Aorta (tissue), 5 donors: Measurements from ENCODE around the gene BTK. TPM values are rescaled to one million over a fixed set of nuclear protein-coding genes. Genes with fewer than 3 reads are reported as not detected.

Source experiments
- ATAC-seq: fragments of 200-7000 bp; cut with Tn5 transposase; one replicate; pipeline ENCODE4 v1.9.1; 2022; ENCODE audit warnings: moderate library complexity; ENCODE audit not compliant: low FRiP score
- DNase-seq, 2 donors: peaks; one replicate each; pipeline ENCODE4 v3.0.0-alpha.2; 2020
- H3K27ac ChIP-seq, 2 donors: one replicate each; pipeline ENCODE4 v1.5.1; 2013; ENCODE audit warnings: low read length in 2 of 2, mild to moderate bottlenecking in 2 of 2, moderate library complexity in 2 of 2, control low read depth in 1 of 2, inconsistent platforms in 1 of 2, low read depth in 1 of 2
- H3K27me3 ChIP-seq, 2 donors: one replicate each; pipeline ENCODE4 v1.6.1; 2013; ENCODE audit warnings: control low read depth in 1 of 2, low read length in 1 of 2, mild to moderate bottlenecking in 1 of 2, moderate library complexity in 1 of 2; ENCODE audit not compliant: insufficient read depth in 2 of 2, control insufficient read depth in 1 of 2
- H3K36me3 ChIP-seq, 2 donors: one replicate each; pipeline ENCODE4 v1.6.1; 2013; ENCODE audit warnings: control low read depth in 1 of 2, low read length in 1 of 2, mild to moderate bottlenecking in 1 of 2; ENCODE audit not compliant: insufficient read depth in 2 of 2, control insufficient read depth in 1 of 2
- H3K4me1 ChIP-seq, 2 donors: one replicate each; pipeline ENCODE4 v1.6.1; 2013; ENCODE audit warnings: low read length in 2 of 2, control low read depth in 1 of 2, mild to moderate bottlenecking in 1 of 2, moderate library complexity in 1 of 2; ENCODE audit not compliant: insufficient read depth in 2 of 2, control insufficient read depth in 1 of 2
- H3K4me3 ChIP-seq, 2 donors: one replicate each; pipeline ENCODE4 v1.5.1; 2013; ENCODE audit warnings: low read length in 2 of 2, control low read depth in 1 of 2, mild to moderate bottlenecking in 1 of 2
- H3K9me3 ChIP-seq: one replicate; pipeline ENCODE4 v1.6.1; 2013; ENCODE audit warnings: mild to moderate bottlenecking, low read length; ENCODE audit not compliant: control insufficient read depth
- WGBS, 2 donors: extraction: QIAGEN DNeasy Blood & Tissue Kit; methylation state at CpG; one replicate each; pipeline ENCODE4 v1.1.7; 2013; 5-methylcytosine and 5-hydroxymethylcytosine counted together
- intact Hi-C, 2 donors: fragments of 100-400 bp; cut with DNase I; formaldehyde crosslinking; loops; one replicate each; pipeline versions ENCODE4 v1.14.2 to v1.15.0; 2022
- long read RNA-seq, 2 donors: library from polyadenylated mRNA; unstranded; transcript quantifications; one replicate each; pipeline ENCODE4 v2.0.0, GENCODE V29; 2020 to 2021
- polyA plus RNA-seq, 2 donors: library from polyadenylated mRNA; stranded (reverse); fragments of 200-250 nt; gene quantifications; one replicate each; pipeline ENCODE4 v1.2.3, GENCODE V29; 2013
- total RNA-seq, 2 donors: library from RNA; stranded (reverse); fragmentation: NEBNext Ultra II Directional; extraction: Animal tissue kit (Norgen Biotek cat#: 25700); gene quantifications; one replicate each; pipeline ENCODE4 v1.2.1, GENCODE V29; 2021
- donor health status: healthy with polysubstance abuse.
- donor health status: Bipolar disorder and iron deficiency.
- donor health status: DM: no; HTN: no; CAD: no.
- donor health status: DM: no; HTN: no; CAD: no.
- donor health status: DM: yes; HTN: yes; CAD: no.

The BTK gene
- total RNA-seq = 10 to 100 TPM in 1 of 2 donors, 1 to 10 TPM in 1; 7.8 to 21.0 TPM
- polyA plus RNA-seq = 1 to 10 TPM; 3.7 to 4.4 TPM
- long read RNA-seq, donor 1, transcript BTK-201 (19 exons, 2,579 nt) = major isoform, 5 of 7 reads
- long read RNA-seq, donor 1, partial matches to known transcripts = 2 of 7 reads
- long read RNA-seq, donor 1, other reads (novel, unspliced or antisense) = 0 of 7 reads
- long read RNA-seq, donor 2, partial matches to known transcripts = 0 of 5 reads
- long read RNA-seq, donor 2, other reads (novel, unspliced or antisense) = 3 of 5 reads

- Histone ChIP-seq H3K27ac (no peak within 1 kb of the TSS), H3K4me3 (no peak within 1 kb of the TSS), H3K4me1 (peaks cover 0 to 2% of the 10 kb centered on the region in 2 donors), H3K9me3 (no peaks in the 10 kb centered on the region), H3K36me3 (no peaks in the 10 kb centered on the region), H3K27me3 (no peaks in the 10 kb centered on the region)
- ATAC-seq = no peak
- intact Hi-C loops = no loop called here
- no peak for DNase-seq
- WGBS, 2 donors = 76 to 80% methylated on average over 9 of the region's 9 CpGs
Measured at GRCh38 chrX:101385795-101386541, at the start of gene BTK. TSS of gene BTK (minus strand) at chrX:101386191. CDS start at chrX:101375284, 10,907 bp downstream.

- H3K27me3 ChIP-seq = no peaks in the 10 kb centered on the region
- no peaks in the 10 kb centered on the region for H3K9me3 ChIP-seq
- no peak for ATAC-seq
- H3K4me1 ChIP-seq = no peaks in the 10 kb centered on the region
- 73 to 88% methylated on average over 2 of the region's 2 CpGs for WGBS, 2 donors
- no peak overlapping the region for H3K4me3 ChIP-seq
- intact Hi-C loops = no loop called here
- no peaks in the 10 kb centered on the region for H3K36me3 ChIP-seq
- no peak for DNase-seq
- no peak overlapping the region for H3K27ac ChIP-seq
Measured at GRCh38 chrX:101430457-101431078, 44.6 kb upstream of the BTK start.

GRCh38 chrX:101429934-101430333 is 43.9 kb upstream of the BTK start:
- no peak overlapping the region for H3K4me3 ChIP-seq
- H3K4me1 ChIP-seq = no peaks in the 10 kb centered on the region
- H3K9me3 ChIP-seq = no peaks in the 10 kb centered on the region
- no peak overlapping the region for H3K27ac ChIP-seq
- intact Hi-C loops = no loop called here
- 67 to 74% methylated on average over 1 of the region's 1 CpG for WGBS, 2 donors
- no peaks in the 10 kb centered on the region for H3K27me3 ChIP-seq
- no peak for ATAC-seq
- no peaks in the 10 kb centered on the region for H3K36me3 ChIP-seq
- no peak for DNase-seq

GRCh38 chrX:101427954-101428353 is 42.0 kb upstream of the BTK start:
- WGBS, 2 donors = 92 to 97% methylated on average over 2 of the region's 2 CpGs
- H3K27ac ChIP-seq = no peak overlapping the region
- H3K27me3 ChIP-seq = no peaks in the 10 kb centered on the region
- H3K4me3 ChIP-seq = no peak overlapping the region
- no peak for DNase-seq
- intact Hi-C loops = no loop called here
- ATAC-seq = no peak
- H3K4me1 ChIP-seq = no peaks in the 10 kb centered on the region
- no peaks in the 10 kb centered on the region for H3K36me3 ChIP-seq
- no peaks in the 10 kb centered on the region for H3K9me3 ChIP-seq

- H3K36me3 ChIP-seq = no peaks in the 10 kb centered on the region
- DNase-seq (no peak), ATAC-seq (no peak)
- H3K9me3 ChIP-seq = no peaks in the 10 kb centered on the region
- no peak overlapping the region for H3K4me3 ChIP-seq
- WGBS, 2 donors = 69 to 88% methylated on average over 2 of the region's 2 CpGs
- H3K27me3 ChIP-seq = no peaks in the 10 kb centered on the region
- H3K27ac ChIP-seq = no peak overlapping the region
- H3K4me1 ChIP-seq = no peaks in the 10 kb centered on the region
- intact Hi-C loops = loop anchor here in 1 of 2 donors (5.0 kb wide), 1 partner anchor 378 kb away; no protein-coding TSS in a partner anchor
Measured at GRCh38 chrX:101419489-101419888, 33.5 kb upstream of the BTK start.

- Histone ChIP-seq H3K4me3 (peak overlapping the region; percentile 64 to 91), H3K27me3 (no peaks in the 10 kb centered on the region), H3K9me3 (no peaks in the 10 kb centered on the region), H3K4me1 (no peaks in the 10 kb centered on the region), H3K27ac (peak overlapping the region; percentile 53 to 89), H3K36me3 (no peaks in the 10 kb centered on the region)
- intact Hi-C loops = loop anchor here in 1 of 2 donors (5.0 kb wide), 1 partner anchor 379 kb away; no protein-coding TSS in a partner anchor
- 0 to 15% methylated on average over 52 to 56 of the region's 56 CpGs for WGBS, 2 donors
- ATAC-seq (peak; percentile 78), DNase-seq (peak; percentile 75 to 90)
Measured at GRCh38 chrX:101417981-101418841, 32.2 kb upstream of the BTK start.

- no peaks in the 10 kb centered on the region for H3K9me3 ChIP-seq
- ATAC-seq = no peak
- no peaks in the 10 kb centered on the region for H3K27me3 ChIP-seq
- no peak overlapping the region for H3K4me3 ChIP-seq
- no peak overlapping the region for H3K27ac ChIP-seq
- 44 to 67% methylated on average over 4 of the region's 4 CpGs for WGBS, 2 donors
- DNase-seq = no peak
- intact Hi-C loops = loop anchor here in 1 of 2 donors (5.0 kb wide), 1 partner anchor 380 kb away; no protein-coding TSS in a partner anchor
- H3K36me3 ChIP-seq = no peaks in the 10 kb centered on the region
- no peaks in the 10 kb centered on the region for H3K4me1 ChIP-seq
Measured at GRCh38 chrX:101417190-101417589, 31.2 kb upstream of the BTK start.

- H3K27me3 ChIP-seq = no peaks in the 10 kb centered on the region
- H3K36me3 ChIP-seq = no peaks in the 10 kb centered on the region
- H3K4me3 ChIP-seq = no peak overlapping the region
- DNase-seq = no peak
- no peak overlapping the region for H3K27ac ChIP-seq
- H3K4me1 ChIP-seq = no peaks in the 10 kb centered on the region
- H3K9me3 ChIP-seq = no peaks in the 10 kb centered on the region
- 75 to 90% methylated on average over 7 of the region's 7 CpGs for WGBS, 2 donors
- no peak for ATAC-seq
- intact Hi-C loops = loop anchor here in 1 of 2 donors (5.0 kb wide), 1 partner anchor 381 kb away; no protein-coding TSS in a partner anchor
Measured at GRCh38 chrX:101416691-101417090, 30.7 kb upstream of the BTK start.
